SK-N-SH (cell line): Measurements from ENCODE around the gene HRH3. TPM values are rescaled to one million over a fixed set of nuclear protein-coding genes. Genes with fewer than 3 reads are reported as not detected.

Source experiments
- CTCF ChIA-PET: fragments of 300-600, 350-600 bp; formaldehyde crosslinking; extraction: SDS; loops from one replicate; lab custom pipeline; 2021; lab: Yijun Ruan, JAX
- POLR2A ChIA-PET: fragments of 350-600 bp; sonication (Branson Sonifier 250); formaldehyde crosslinking; extraction: SDS; loops from one replicate; lab custom pipeline; 2020; ENCODE audit warnings: antibody characterized with exemption, inconsistent platforms; lab: Yijun Ruan, JAX
- DNase-seq: peaks from one replicate; pipeline ENCODE4 v3.0.0; 2012
- H2AFZ ChIP-seq: fragments of 200-600 bp; sonication (generic); 2 replicates; pipeline ENCODE4 v1.8.1; 2016; ENCODE audit warnings: antibody characterized with exemption, mild to moderate bottlenecking, low read depth
- H3F3A ChIP-seq: fragments of 200-600 bp; sonication (generic); replicated peaks from 2 replicates; pipeline ENCODE3; 2016; ENCODE audit warnings: antibody characterized with exemption, mild to moderate bottlenecking; ENCODE audit not compliant: insufficient read depth
- H3K27ac ChIP-seq, 2 experiments: fragments of 200-500 bp in 1 of 2; fragments of 200-600 bp in 1 of 2; sonication (Bioruptor generic) in 1 of 2; sonication (generic), shearing (Covaris generic) in 1 of 2; 2 replicates each; pipeline versions ENCODE4 v1.5.1 to v1.6.1; 2014 to 2016; ENCODE audit warnings: low read depth in 2 of 2, inconsistent platforms in 1 of 2, low read length in 1 of 2, mild to moderate bottlenecking in 1 of 2, mixed read lengths in 1 of 2
- H3K27me3 ChIP-seq: fragments of 200-600 bp; sonication (generic), shearing (Covaris generic); 2 replicates; pipeline ENCODE4 v1.6.1; 2016; ENCODE audit warnings: mixed run types; ENCODE audit not compliant: insufficient read depth
- H3K36me3 ChIP-seq, 2 experiments: fragments of 200-500 bp in 1 of 2; fragments of 200-600 bp in 1 of 2; sonication (Bioruptor generic) in 1 of 2; sonication (generic) in 1 of 2; replicated peaks in 1 of 2; 2 replicates each; pipeline versions ENCODE3 to v1.5.1; 2014 to 2016; ENCODE audit warnings: low read length in 1 of 2, mild to moderate bottlenecking in 1 of 2; ENCODE audit not compliant: insufficient read depth in 2 of 2, control insufficient read depth in 1 of 2
- H3K4me1 ChIP-seq, 2 experiments: fragments of 200-500 bp in 1 of 2; fragments of 200-600 bp in 1 of 2; sonication (Bioruptor generic) in 1 of 2; sonication (generic), shearing (Covaris generic) in 1 of 2; 2 replicates each; pipeline versions ENCODE4 v1.5.1 to v1.6.1; 2014 to 2016; ENCODE audit warnings: low read depth in 1 of 2, low read length in 1 of 2, mixed run types in 1 of 2; ENCODE audit not compliant: insufficient read depth in 2 of 2, control insufficient read depth in 1 of 2
- H3K4me2 ChIP-seq: fragments of 200-600 bp; sonication (generic), shearing (Covaris generic); 2 replicates; pipeline ENCODE4 v1.6.1; 2017; ENCODE audit warnings: mixed run types
- H3K4me3 ChIP-seq, 2 experiments: fragments of 200-500 bp in 1 of 2; fragments of 200-600 bp in 1 of 2; sonication (Bioruptor generic) in 1 of 2; sonication (generic), shearing (Covaris generic) in 1 of 2; 2 replicates each; pipeline versions ENCODE4 v1.5.1 to v1.8.1; 2014 to 2016; ENCODE audit warnings: low read depth in 2 of 2, inconsistent platforms in 1 of 2, low read length in 1 of 2, mild to moderate bottlenecking in 1 of 2, mixed read lengths in 1 of 2, moderate library complexity in 1 of 2
- H3K79me2 ChIP-seq: fragments of 200-600 bp; sonication (generic); 2 replicates; pipeline ENCODE4 v1.8.1; 2017; ENCODE audit warnings: mild to moderate bottlenecking; ENCODE audit not compliant: insufficient read depth
- H3K9ac ChIP-seq: fragments of 200-600 bp; sonication (generic); 2 replicates; pipeline ENCODE4 v1.6.1; 2017; ENCODE audit warnings: mixed run types
- H3K9me2 ChIP-seq: fragments of 200-600 bp; sonication (generic); 2 replicates; pipeline ENCODE4 v1.6.1; 2017; ENCODE audit warnings: mixed run types
- H3K9me3 ChIP-seq: fragments of 200-600 bp; sonication (generic); 2 replicates; pipeline ENCODE4 v1.6.1; 2017; ENCODE audit warnings: mixed run types, mild to moderate bottlenecking, moderate library complexity
- H4K20me1 ChIP-seq: fragments of 200-600 bp; sonication (generic); 2 replicates; pipeline ENCODE4 v1.6.1; 2017; ENCODE audit warnings: mild to moderate bottlenecking, mixed run types; ENCODE audit not compliant: insufficient read depth
- EP300 ChIP-seq, 2 experiments: IDR thresholded peaks; 2 replicates each; pipeline versions ENCODE4 v1.4.0 to v1.6.1; 2012; ENCODE audit warnings: borderline replicate concordance in 1 of 2, low read depth in 1 of 2, low read length in 1 of 2
- EZH2phosphoT487 ChIP-seq: fragments of 200-600 bp; sonication (generic); IDR thresholded peaks from 2 replicates; pipeline ENCODE4 v1.6.1; 2017; ENCODE audit warnings: low read depth, mixed run types, mild to moderate bottlenecking, antibody characterized with exemption, moderate library complexity, borderline replicate concordance
- FOXJ3 ChIP-seq: sonication (generic); formaldehyde crosslinking; IDR thresholded peaks from 2 replicates; pipeline ENCODE4 v1.5.1; 2020; ENCODE audit warnings: mild to moderate bottlenecking, missing genetic modification reagents
- GABPA ChIP-seq: IDR thresholded peaks from 2 replicates; pipeline ENCODE4 v1.4.0; 2012; ENCODE audit warnings: low read depth, mild to moderate bottlenecking
- IRF3 ChIP-seq: fragments of 150-350 bp; IDR thresholded peaks from 2 replicates; pipeline ENCODE4 v1.6.1; 2016; ENCODE audit warnings: mild to moderate bottlenecking, low read depth, low read length
- JUND ChIP-seq: IDR thresholded peaks from 2 replicates; pipeline ENCODE4 v1.4.0; 2012
- MAX ChIP-seq: IDR thresholded peaks from 2 replicates; pipeline ENCODE4 v1.4.0; 2012; ENCODE audit warnings: low read depth
- MXI1 ChIP-seq: IDR thresholded peaks from 2 replicates; pipeline ENCODE4 v1.6.1; 2012; ENCODE audit warnings: mild to moderate bottlenecking, low read depth, low read length, improper control_type of control experiment
- NFIC ChIP-seq: IDR thresholded peaks from 2 replicates; pipeline ENCODE4 v1.4.0; 2012; ENCODE audit warnings: borderline replicate concordance
- NRF1 ChIP-seq: IDR thresholded peaks from 2 replicates; pipeline ENCODE4 v1.6.1; 2012; ENCODE audit warnings: low read depth, mild to moderate bottlenecking, low read length
- RCOR1 ChIP-seq: fragments of 150-350 bp; IDR thresholded peaks from 2 replicates; pipeline ENCODE4 v1.6.1; 2017; ENCODE audit warnings: antibody characterized with exemption, low read length
- RFX5 ChIP-seq: IDR thresholded peaks from 2 replicates; pipeline ENCODE4 v1.6.1; 2012; ENCODE audit warnings: mild to moderate bottlenecking, improper control_type of control experiment, low read length
- SIN3A ChIP-seq: IDR thresholded peaks from 2 replicates; pipeline ENCODE4 v1.6.1; 2012; ENCODE audit warnings: low read depth, mild to moderate bottlenecking, low read length, moderate library complexity, borderline replicate concordance
- TAF1 ChIP-seq: IDR thresholded peaks from 2 replicates; pipeline ENCODE4 v1.6.1; 2012; ENCODE audit warnings: low read depth, mild to moderate bottlenecking, low read length, moderate library complexity, borderline replicate concordance
- TCF12 ChIP-seq: IDR thresholded peaks from 2 replicates; pipeline ENCODE4 v1.4.0; 2012
- TEAD4 ChIP-seq: IDR thresholded peaks from 2 replicates; pipeline ENCODE4 v1.4.0; 2012; ENCODE audit warnings: mild to moderate bottlenecking, borderline replicate concordance; ENCODE audit not compliant: insufficient read depth
- USF2 ChIP-seq: fragments of 150-350 bp; IDR thresholded peaks from 2 replicates; pipeline ENCODE4 v1.6.1; 2017; ENCODE audit warnings: antibody characterized with exemption, low read length, low read depth, borderline replicate concordance
- WGBS: methylation state at CpG from one replicate; pipeline ENCODE4 v1.1.6; 2017; ENCODE audit warnings: low lambda C conversion rate; 5-methylcytosine and 5-hydroxymethylcytosine counted together
- polyA plus RNA-seq, 3 experiments: library from polyadenylated mRNA; depleted of rRNA; stranded (reverse); fragments of >200 nt; gene quantifications; 2 replicates each; pipeline ENCODE4 v1.2.3, GENCODE V29; 2012

The HRH3 gene
- polyA plus RNA-seq, 1 of the 3 experiments (the other 2 are of a cell fraction) = 0.02 TPM

GRCh38 chr20:62168061-62168460 lies 52.0 kb downstream of the HRH3 start:
- POLR2A ChIA-PET = interaction anchor here (0.7 kb wide), 1 partner anchor 21 kb away, joined by 3 read pairs; no protein-coding TSS in a partner anchor
- DNase-seq = no peak
- CTCF ChIA-PET = interaction anchor here (0.9 kb wide), 1 partner anchor 10 kb away, joined by 4 read pairs; no protein-coding TSS in a partner anchor

GRCh38 chr20:62167474-62167873 lies 52.6 kb downstream of the HRH3 start:
- Histone ChIP-seq H3K9me2 (no peaks in the 10 kb centered on the region), H3K9me3 (no peaks in the 10 kb centered on the region), H2AFZ (no peak overlapping the region), H3K27me3 (no peaks in the 10 kb centered on the region), H3K9ac (no peak overlapping the region), H3K4me1 (no peaks in the 10 kb centered on the region), H3K27ac (no peak overlapping the region), H3K4me3 (no peak overlapping the region), H3F3A (no peaks in the 10 kb centered on the region), H3K36me3 (peaks cover 3 to 37% of the 10 kb centered on the region in 2 experiments), H3K4me2 (no peak overlapping the region), H4K20me1 (no peaks in the 10 kb centered on the region), H3K79me2 (no peaks in the 10 kb centered on the region)
- 89% methylated on average over 5 of the region's 6 CpGs for WGBS
- no peak for DNase-seq
- ChIA-PET CTCF (interaction anchor here (0.9 kb wide), 1 partner anchor 10 kb away, joined by 4 read pairs; no protein-coding TSS in a partner anchor), POLR2A (interaction anchor here (0.6 kb wide), 1 partner anchor 41 kb away, joined by 4 read pairs; no protein-coding TSS in a partner anchor)
- no peak for TF ChIP-seq EZH2phosphoT487
- no peak for TF ChIP-seq TAF1
- no peak for TF ChIP-seq GABPA
- no peak for TF ChIP-seq TCF12
- no peak for TF ChIP-seq MXI1
- TF ChIP-seq IRF3 = no peak
- no peak for TF ChIP-seq USF2
- TF ChIP-seq FOXJ3 (CRISPR knock-in tag) = no peak
- TF ChIP-seq JUND = no peak
- TF ChIP-seq EP300 (IDR thresholded peaks at IDR 0.05; ENCODE audit: borderline replicate concordance in 1 of 2, low read depth in 1 of 2, low read length in 1 of 2) = no peak
- TF ChIP-seq RFX5 = no peak
- no peak for TF ChIP-seq RCOR1
- TF ChIP-seq TEAD4 = no peak
- no peak for TF ChIP-seq NFIC
- TF ChIP-seq MAX = no peak
- no peak for TF ChIP-seq SIN3A
- no peak for TF ChIP-seq NRF1

More at GRCh38 chr20:62168061-62168460, 52.0 kb downstream of the HRH3 start:
- H3K4me3 ChIP-seq = no peak overlapping the region
- peaks cover 3 to 31% of the 10 kb centered on the region in 2 experiments for H3K36me3 ChIP-seq
- no peaks in the 10 kb centered on the region for H3K9me2 ChIP-seq
- H3K27ac ChIP-seq = no peak overlapping the region
- no peak overlapping the region for H3K9ac ChIP-seq
- no peak overlapping the region for H3K4me2 ChIP-seq
- no peaks in the 10 kb centered on the region for H4K20me1 ChIP-seq
- no peaks in the 10 kb centered on the region for H3K9me3 ChIP-seq
- no peak for TF ChIP-seq JUND
- TF ChIP-seq TAF1 = no peak
- TF ChIP-seq RCOR1 = no peak
- no peak for TF ChIP-seq FOXJ3 (CRISPR knock-in tag)
- TF ChIP-seq USF2 = no peak
- H3K79me2 ChIP-seq = no peaks in the 10 kb centered on the region
- no peak overlapping the region for H2AFZ ChIP-seq
- H3K27me3 ChIP-seq = no peaks in the 10 kb centered on the region
- H3F3A ChIP-seq = no peaks in the 10 kb centered on the region
- H3K4me1 ChIP-seq = no peaks in the 10 kb centered on the region
- WGBS = 90% methylated on average over 4 of the region's 4 CpGs
